ENCODE results near the gene MMD.
"Not testable (repeated sequence)": the region's sequence is repeated elsewhere in the genome, so short reads cannot be mapped to it uniquely, and the experiment has no call there.

The MMD gene

DNA sequence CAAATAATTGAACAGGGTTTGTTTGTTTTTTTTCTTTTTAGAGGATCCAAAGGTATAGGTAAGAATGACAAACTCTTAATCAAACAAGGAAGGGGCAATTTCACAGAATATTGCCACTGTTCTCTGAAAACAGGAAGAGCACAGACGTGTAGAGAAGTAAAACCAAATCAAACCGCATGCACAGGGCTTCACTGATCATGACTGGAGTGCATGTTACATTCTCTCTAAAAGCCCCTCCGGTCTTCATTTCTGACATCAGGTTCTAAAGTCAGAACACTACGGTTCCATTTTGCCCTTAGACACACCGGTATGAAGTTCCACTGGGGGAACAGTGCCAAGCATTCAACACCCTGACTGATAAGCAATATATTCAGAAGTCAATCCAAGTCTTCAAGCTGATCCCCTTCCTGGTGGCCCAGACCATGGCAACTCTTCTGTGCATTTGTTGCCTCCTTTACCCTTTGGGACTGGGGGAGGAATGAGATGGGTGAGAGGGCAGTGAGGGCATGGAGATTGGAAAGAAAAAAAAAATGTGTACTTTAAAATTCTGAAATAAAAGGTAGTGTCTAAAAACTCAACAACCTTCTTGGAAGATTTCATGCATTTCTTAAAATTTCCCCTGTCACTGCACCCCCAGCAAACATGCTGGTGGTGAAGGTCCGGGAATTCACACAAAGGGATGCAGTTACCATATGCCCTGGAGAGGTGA is 1.4 kb downstream of the MMD start:
- DNase-seq = peak; percentile 14

GRCh38 chr17:55418369-55419268 is 3.0 kb downstream of the MMD start:
- no peak for DNase-seq

- DNase-seq = no peak
Observed at GRCh38 chr17:55417411-55418268, 4.0 kb downstream of the MMD start.

DNA sequence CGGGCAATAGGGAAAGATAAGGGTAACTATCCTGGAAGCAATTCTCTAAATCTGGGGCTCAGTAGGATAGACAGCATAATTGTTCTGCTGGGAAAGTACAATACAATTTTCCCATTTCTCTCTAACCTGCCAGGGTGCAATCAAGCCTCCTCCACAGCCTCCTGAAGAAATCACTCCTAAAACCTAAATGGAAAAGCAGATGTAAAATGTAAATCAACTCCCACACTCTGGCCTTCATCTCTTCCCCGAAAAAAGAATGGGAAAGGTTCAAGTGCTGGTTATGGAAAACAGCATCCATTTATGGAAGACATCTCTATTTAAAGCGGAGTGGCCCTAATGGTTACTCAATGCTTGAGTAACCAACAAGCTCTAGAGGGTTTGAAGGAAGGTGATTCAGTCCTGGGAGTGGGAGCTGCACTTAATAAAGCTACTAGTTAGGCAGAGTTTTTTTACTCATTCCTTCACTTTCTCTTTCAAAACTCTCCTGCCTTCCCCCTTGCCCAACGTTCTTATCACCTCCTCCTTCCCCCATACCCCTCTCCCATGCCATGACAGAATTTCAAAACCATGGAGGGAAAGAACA is 5.1 kb downstream of the MMD start:
- DNase-seq = no peak

GRCh38 chr17:55416000-55416399 is 5.6 kb downstream of the MMD start:
- DNase-seq = no peak

GRCh38 chr17:55414983-55415382 is 6.7 kb downstream of the MMD start:
- DNase-seq = no peak

DNA sequence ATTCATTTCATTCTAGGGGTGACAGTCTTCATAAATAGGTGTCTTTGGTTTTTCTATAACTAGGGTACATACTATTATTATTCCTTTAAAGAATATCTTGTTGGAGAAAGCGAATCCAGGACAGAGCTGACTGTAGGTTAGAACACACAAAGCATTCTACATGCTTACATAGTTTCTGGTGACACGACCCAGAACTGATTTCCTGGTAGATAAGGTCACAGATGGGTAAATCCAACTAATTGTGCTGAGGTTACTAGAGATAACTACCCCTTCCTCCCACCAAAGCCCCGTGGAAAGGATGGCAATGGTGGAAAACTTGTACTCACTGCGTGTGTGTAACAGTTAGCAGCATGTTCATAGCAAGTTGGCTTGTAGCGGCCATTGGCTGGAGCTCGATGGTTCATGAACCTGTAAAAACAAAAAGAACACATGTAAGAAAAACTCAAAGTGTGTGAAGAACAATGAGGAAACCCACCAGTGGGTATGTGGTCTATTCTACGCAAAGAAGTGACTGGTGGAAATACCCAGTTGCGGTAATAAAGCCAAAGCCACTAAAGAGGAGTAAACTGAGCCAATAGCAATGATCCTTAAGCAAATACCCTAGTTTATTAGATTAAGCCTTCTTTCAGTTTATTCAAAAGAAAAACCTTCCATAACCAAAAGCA is 7.7 kb downstream of the MMD start:
- DNase-seq = no peak

- no peak for DNase-seq
Observed at GRCh38 chr17:55411463-55411855, 10.2 kb downstream of the MMD start.

- DNase-seq = no peak
Observed at GRCh38 chr17:55410722-55411462, 10.7 kb downstream of the MMD start.

DNA sequence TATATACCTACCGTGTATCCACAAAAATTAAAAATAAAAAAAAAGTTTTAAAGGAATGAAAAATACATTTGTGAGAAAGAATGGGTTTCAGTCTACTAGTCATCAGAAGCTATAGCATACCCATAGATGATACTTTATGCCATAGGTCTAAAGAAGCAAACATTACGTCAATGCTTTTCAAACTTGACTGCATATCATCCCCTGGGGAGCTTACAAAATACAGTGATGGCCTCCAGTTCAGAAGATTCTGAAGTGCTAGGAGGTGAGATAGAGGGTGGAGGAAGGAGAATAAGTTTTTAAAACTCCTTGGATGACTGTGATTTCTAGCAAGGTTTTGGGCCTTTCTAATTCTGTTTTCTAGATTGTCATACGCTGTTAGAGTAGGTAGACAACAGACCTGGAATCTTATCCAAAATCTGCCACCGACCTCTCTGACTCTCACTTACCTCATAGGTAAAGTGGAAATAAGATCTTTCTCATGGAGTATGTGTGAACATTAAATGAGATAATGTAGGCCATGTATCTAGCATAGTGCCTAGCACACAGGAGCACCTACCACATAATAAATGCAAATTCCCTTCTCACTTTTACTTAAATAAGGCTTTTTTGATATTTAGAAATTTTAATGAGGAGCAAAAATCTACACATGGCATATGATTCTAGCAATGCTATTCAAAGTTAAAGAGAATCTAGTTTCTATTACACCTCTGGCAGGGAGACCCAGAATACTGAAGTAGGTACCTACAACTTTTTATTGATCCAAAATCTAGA is 12.4 kb downstream of the MMD start:
- DNase-seq = no peak

DNA sequence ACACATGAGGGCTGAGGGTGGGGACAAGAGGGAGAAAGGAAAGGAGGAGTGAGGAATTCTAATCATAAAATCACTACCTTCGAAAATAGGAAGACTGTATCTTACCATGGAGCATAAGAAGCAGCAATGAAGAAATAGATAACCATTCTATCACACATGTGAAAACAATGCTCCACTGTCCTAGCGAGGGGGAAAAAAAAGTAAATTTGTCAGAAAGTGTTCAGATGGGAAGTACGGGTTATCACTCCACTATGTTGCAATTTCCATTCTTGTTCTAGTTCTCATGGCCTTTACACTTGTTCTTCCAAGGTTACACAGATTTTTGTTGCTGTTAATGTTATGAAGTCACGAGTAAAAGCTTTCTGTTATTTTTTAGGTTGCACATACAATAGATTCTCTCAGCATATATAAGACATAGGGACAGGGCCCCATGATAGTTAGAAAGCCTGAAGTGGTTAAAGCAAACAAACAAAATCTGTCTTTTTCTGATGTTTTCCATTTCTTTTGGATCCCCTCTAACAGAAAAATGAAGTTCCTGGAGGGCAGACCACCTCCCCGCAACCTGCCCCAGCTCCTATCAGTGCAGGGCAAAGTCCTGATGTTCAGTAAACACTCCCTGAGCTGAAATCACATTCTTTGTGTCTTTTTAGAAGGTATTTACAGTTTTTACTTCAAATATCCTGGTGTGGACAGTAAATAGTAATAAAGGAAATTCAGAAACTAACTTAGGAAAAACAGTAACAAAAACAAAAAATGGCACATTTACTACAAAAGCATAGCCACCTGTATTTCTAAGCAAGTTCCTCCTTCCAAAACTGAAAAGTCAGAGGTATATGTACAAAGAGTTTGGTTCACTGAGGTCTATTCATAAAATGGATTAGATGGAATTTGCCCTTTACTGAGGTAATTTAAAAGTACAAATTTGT is 13.7 kb downstream of the MMD start:
- DNase-seq = no peak

- DNase-seq = no peak
Observed at GRCh38 chr17:55405600-55405999, 16.0 kb downstream of the MMD start.

- DNase-seq = not testable (repeated sequence)
Observed at GRCh38 chr17:55404197-55404596, 17.4 kb downstream of the MMD start.

DNA sequence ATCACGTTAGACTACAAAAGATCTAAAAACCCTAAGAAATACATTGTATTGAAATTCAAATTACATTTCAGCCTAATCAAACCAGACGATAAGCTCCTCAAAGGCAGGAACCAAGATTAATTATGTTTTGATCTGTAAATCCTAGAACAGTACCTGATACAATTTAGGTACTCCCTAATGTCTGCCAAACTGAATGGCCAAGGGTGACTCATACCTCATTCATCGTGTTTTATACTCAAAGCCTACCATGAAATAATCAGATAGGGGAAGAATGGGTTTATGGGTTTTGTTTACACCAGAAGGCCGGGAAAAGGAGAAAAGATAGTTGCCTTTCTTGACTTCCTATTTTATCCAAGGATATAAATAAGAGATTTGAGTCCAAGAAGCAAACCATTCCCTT is 19.3 kb downstream of the MMD start:
- DNase-seq = no peak

DNA sequence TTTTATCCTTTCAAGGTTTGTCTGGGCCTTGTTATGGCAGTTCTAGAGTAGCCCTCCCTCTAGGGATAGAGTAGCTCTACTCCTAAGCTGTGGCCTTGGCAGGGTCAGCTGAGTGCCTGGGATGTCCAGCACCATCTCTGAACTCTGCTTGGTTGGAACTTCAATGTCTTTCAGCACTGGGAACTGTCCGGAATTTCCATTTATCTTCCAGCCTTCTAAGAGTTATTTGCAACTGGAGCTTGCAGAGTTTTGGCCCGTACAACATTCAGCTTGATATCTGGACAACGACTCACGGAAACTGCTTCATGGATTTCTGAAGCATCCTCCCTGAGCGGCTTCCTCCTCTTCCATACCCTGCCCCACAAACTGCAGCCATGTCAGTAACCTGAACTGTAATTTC is 22.9 kb downstream of the MMD start:
- DNase-seq = no peak

DNA sequence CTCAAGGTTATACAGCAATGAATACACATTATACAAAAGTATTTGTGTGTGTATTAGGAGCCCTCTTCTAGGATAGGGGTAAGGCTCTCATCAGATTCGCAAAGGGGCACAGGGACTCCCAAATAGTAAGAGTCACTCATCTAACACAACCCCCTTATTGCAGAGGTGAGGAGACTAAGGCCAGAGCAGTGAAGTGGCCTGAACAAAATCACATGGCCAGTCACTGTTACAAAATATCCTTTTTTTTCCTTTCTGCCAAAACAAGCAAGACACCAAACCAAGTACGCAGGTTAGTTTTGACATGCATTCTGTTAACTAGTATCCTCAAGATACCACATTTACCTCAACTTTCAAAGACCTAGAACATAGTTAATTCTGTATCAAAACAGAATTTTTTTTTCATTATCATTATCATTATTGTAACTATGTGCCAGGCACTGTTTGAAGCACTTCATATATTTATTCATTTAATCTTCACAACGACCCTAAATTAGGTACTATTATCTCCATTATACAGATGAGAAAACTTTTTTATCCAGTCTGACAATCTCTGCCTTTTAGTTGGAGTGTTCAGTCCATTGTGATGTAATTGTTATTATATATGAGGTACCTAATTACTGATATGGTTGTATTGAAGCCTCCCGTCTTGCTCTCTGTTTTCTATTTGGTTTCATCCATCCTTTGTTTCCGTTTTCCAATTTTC is 25.7 kb downstream of the MMD start:
- no peak for DNase-seq

DNA sequence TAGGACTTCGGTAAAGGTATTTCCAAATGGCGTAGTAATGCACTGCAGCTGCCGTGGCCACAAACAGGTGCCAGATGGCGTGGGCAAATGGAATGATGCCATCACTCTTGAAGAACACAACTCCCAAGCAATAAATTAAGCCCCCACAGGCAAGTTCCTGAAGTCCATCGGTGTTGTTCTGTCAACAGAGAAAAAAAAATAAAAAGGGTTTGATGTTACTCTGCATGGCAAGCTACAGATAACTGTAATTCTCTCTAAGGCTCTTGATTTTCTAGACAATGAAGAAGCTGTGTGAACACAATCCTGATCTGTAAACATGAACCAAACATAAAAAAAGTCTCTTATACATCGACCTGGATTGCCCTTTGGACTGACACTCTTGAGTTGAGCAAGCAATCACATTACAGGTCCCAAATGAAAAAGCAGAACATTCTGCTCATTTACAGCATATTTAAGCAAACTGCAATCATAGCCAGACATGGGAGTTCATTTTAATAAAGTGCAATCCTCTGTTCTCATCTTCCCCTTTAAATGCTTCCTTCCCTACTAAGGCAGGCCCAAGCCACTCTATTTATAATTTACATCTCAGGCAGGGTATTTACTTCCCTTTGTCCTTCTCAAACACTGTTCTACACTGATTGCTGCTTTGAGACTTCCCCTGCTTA is 27.1 kb downstream of the MMD start:
- DNase-seq = no peak

GRCh38 chr17:55391764-55392467 is 29.7 kb downstream of the MMD start:
- no peak for DNase-seq
